UCSD-AML1 (cell line): ENCODE results near the gene INIP.

Source experiments
- DNase-seq: peaks from one replicate; lab custom pipeline; 2025; ENCODE audit not compliant: unreplicated experiment; lab: John Stamatoyannopoulos, UW

Gene INIP

GRCh38 chr9:112717661-112718331 lies at the start of gene INIP:
INIP (minus strand) TSS chr9:112718117; CDS start chr9:112716485, 1,632 bp downstream.
- DNase-seq, result peak; percentile 97

- DNase-seq, result no peak
Measured at GRCh38 chr9:112765281-112765680, 47.4 kb upstream of the INIP start.

DNA sequence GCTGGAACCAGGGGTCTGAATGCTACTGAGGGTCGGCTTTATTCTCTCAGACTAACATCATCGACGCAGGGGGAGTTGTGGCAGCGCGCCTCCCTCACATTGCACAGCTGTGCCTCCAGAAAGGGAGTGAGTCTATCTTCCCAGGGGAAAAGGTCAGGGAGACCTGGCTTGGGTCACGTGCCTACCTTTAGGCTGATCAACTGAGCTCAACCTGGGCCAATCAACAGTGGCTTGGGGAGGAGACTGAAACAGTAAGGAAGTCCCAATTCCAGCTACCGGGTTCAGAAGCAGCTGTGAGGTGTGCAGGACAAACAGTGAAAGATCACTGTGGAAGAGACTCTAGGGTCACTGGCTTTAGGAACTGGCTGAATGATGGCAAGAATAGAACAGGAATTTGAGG lies 46.9 kb upstream of the INIP start:
- no peak for DNase-seq

DNA sequence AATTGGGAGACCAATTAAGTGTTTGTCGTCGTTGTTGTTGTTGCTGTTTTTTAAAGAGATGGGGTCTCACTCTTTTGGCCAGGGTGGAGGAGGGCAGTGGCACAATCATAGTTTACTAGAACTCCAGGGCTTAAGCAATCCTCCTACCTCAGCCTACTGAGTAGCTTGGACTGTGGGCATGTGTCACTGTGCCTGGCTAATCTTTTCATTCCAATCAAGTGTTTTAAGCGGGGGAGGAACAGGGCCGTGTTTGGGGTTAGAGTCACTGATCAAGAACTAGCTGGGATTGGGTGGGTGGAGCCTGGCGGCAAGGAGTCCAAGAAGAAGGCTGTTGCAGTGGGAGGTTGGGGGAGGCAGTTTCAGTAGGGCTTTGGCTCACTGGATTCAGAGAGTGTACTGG lies 46.4 kb upstream of the INIP start:
- no peak for DNase-seq

DNA sequence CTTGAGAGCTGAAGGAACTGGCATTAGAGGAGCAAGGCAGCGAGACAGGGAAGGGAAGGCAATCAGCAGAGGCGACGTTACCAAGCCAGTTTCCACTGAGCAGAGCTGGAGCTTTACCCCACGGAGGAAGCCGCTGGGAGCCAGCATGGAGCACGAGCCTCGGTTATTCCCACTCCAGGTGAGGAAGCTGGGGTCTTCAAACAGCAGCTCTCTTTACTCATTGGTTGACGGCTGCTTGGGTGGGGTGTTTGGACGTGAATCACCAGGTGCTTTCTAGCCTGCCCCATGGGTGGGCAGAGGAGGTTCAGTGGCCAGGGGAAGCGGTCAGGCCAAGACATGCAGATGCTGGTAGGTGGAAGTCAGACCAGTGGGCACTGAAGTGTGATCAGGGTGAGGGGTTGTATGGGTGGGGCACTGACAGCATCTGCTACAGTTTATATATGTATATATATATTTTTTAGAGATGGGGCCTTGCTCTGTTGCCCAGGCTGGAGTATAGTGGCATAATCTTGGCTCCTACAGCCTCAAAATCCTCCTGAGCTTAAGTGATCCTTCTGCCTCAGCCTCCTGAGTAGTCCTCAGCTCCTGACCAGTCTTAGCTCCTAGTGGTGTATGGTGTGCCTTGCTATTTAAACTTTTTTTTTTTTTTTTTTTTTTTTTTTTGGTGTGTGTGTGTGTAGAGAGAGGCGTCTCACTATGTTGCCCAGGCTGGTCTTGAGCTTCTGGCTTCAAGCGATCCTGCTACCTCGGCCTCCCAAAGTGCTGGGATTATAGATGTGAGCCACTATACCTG lies 45.0 kb upstream of the INIP start:
- DNase-seq, result no peak

DNA sequence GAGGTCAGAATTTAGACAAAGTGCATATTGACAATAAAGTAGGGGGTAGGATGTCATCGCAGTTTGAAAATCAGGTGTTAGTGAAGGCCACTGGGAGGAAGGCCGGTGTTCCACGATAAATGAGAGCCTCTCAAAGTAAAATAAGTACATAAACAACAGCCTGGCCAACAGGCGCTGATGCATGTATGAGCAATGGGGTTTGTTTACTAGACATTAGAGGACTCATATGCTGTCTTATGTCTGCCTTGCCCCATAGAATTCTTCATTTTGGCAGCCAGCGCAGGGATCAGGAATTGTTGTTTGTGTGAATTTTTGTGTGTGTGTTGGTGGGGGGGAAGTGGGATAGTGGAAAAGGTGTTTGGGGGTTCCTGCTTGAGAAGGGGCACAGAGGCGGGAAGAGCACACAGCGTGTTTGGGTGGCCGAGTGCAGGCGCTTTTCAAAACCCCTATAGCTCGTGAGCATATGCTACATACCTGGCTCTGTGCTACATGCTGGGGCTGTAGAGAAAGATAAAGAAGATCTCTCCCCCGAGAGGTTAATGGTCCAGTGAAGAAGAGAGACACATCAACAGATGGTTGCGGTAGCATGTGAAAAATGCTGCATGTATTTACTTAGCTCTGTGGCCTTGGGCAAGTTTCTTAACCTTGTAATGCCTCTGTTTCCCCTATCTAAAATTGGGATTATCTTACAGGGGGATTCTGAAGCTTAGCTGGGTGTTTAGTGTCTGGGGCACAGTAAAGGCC lies 44.2 kb upstream of the INIP start:
- DNase-seq, result no peak

DNA sequence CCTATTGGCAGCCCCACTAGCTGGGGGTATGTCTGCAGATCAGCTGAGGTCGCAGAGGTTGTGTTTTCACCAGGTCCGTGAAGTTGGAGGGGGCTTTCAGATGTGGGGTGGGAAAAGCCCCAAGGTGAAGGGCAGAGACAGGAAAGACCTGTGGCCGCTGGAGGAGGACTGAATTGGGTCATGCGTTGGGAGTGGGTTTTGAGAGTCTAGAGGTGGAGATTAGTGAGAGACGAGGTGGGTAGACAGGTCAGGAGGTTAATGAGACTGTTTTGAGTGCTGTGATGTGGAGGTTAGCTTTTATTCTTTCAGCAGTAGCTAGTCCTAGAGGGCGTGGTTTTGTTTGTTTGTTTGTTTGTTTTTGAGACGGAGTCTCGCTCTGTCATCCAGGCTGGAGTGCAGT lies 42.9 kb upstream of the INIP start:
- no peak for DNase-seq

DNA sequence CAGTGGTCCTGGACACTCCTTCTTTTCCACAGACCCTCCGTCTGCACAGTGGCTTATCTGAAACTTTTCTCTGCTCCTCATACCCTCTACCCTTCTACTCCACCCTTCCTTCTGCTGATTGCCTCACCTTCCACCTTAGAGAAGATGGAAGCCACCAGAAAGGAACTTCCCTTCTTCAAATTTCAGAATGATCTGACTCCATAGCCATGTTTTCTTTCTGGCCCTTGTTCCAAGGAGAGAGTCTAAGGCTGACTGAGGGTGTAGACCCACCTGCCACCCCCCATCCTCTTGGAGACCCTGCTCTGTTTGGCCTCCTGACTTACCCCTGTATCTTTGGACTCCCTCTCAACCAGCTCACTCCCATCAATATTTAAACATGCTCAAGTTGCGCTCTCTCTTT lies 40.0 kb upstream of the INIP start:
- DNase-seq, result no peak

DNA sequence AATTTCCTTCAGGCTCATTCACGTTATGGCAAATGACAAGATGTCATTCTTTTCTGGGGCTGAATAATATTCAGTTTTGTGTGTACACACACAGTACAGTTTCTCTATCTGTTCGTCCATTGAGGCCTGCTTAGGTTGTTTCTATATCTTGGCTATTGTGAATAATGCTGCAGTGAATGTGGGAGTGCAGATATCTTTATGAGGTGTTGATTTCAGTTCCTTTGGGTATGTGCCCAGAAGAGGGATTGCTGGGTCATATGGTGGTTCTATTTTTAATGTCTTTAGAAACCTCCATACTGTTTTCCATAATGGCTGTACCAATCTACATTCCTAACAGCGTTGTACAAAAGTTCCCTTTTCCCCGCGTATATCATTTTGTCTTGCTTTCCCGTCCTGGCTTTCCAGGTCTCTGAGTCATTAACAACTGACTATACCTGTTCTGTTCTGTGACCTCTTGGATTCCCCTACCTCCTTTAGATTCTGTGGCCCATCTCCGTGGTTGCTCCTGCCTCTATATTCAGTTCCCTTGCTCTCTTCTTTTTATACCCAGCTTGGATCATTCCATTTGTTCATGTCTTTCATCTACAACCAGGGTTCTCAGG lies 39.5 kb upstream of the INIP start:
- no peak for DNase-seq

GRCh38 chr9:112755675-112756074 lies 37.8 kb upstream of the INIP start:
- DNase-seq, result no peak

DNA sequence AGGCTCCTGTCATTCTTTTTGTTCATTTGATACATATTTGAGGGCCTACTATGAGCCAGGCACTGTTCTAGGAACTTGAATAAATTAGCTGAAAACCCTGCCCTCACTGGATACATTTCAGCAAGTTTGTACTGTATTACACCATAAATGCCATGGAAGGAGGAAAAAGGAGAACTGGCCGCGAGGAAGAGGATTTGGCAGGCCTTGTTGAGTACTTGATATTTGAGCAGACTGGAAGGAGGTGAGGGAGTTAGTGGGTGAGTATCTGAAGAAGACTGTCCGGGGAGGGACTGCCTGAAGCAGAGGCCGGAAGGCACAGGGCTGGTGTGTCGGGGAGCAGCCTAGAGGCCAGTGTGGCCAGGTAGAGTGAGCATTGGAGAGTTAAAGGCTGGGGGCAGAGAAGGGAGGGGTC lies 37.1 kb upstream of the INIP start:
- DNase-seq, result no peak

DNA sequence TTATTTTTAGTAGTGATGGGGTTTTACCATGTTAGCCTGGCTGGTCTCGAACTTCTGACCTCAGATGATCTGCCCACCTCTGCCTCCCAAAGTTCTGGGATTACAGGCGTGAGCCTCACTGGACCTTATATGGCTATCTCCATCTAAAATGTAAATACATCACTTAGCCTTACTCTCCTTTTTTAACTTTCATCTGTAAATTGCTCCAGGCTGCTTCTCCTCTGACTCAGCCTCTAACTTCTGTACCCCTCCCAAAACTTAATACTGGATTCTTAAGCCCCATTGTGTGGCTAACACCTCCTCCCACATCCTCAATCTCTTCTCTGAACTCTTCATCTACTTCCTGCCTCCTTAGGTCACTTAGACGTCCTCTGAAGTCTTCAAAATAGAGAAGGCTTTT lies 36.7 kb upstream of the INIP start:
- DNase-seq, result no peak

- DNase-seq, result no peak
Measured at GRCh38 chr9:112753725-112754124, 35.8 kb upstream of the INIP start.

GRCh38 chr9:112752334-112753125 lies 34.6 kb upstream of the INIP start:
- DNase-seq, result no peak

DNA sequence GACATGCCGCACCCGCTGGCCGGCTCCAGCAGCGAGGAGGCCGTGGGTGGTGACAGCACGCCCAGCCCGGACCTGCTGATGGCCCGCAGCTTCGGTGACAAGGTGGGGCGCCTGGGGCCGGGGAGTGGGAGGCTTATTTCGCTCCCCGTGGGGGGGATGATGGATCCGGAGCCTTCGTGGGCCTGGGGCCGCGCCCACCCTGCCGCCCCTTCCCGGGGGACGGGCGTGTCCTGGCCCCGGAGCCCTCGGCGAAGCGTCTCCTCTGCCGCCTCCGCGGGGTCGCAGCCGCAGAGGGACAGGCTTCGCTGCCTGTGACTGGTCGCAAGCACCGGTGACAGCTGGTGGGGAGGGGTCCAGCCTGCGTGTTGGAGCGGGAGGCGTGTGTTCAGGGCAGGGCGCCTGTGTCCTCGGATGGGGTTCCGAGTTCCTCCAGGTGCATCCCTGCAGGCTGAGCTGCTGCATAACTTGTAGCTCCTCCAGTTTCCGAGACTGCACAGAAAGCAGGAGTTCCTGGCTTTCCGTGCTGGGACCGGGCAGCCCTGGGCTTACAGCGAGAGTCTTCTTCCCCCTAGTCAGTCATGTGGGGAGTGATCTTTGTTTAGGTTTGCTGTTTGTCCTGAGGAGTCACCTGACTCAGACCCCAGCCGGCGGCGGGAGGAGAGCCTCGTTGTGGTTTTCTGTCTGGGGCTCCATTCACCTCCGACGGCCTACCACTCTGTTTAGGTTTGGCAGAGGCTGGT lies 33.3 kb upstream of the INIP start:
- peak; percentile 43 for DNase-seq

DNA sequence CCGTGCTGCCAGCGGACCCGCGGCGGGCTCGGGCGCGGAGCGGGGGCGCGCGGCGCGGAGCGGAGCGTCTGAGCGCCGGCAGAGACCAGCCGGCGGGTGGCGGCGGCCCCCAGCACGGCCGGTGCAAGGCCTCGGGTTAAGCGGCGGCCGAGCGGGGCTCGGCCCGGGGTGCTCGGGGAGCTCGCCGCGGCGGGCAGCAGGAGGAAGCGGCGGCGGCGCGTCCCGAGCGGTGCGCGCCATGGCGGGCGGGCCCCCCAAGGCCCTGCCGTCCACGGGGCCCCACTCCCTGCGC lies 32.8 kb upstream of the INIP start:
- no peak for DNase-seq

DNA sequence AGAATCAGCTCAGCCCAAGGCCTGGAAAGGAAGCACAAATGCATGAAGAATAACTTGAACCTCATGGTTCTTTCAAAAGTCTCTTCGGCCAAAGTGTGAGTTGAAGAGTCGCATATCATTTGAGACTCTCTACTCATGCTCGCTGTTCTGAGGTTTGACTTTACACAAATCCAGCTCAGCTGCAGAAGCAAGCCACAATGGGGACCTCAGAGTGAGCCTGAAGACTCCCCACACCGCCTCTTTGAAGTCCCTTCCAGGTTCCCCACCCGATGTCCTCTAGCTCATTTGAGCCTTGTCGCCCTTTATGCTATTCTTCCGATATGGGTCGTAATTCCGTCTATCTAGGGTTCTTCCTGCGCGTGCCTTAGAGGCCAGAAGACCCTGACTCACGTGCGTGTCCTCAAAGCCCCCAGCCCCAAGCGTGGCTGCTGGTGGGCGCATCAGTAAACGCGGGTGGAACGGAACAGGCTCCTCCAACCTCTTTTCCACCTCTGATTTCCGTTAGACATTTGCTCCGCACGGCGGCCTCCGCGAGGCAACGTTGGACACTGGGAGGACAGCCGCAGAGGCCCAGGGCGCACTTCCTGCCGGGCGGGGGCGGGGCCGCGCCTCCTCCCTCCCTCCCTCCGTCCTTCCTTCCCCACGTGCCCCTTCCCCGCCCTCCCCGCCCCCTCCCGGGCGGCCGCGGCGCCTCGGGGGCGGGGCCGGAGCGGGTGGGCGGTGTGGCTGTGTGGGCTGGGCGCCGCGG lies 32.3 kb upstream of the INIP start, which contains the start of gene SNX30:
Gene SNX30 (plus strand): TSS at position 745 of the 748 bp plus-strand sequence. CDS start 242 bp downstream, outside the sequence.
- DNase-seq, result peak; percentile 94

GRCh38 chr9:112747094-112747493 lies 29.2 kb upstream of the INIP start:
- DNase-seq, result no peak

DNA sequence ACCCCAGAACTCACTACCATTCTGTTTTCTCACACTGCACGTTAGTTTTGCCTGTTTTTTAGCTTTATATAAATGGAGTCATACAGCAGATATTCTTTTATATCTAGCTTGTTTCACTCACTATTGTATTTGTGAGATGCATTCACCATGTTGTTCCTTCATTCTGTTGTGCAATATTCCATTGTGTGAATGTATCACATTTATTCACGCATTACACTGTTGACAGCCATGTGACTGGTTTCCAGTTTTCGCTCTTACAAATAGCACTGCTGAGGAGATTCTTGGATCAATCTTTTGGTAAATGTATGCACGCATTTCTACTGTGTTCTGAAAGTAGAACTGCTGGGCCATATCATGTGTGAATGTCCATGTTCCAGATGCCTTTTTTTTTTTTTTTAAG lies 26.3 kb upstream of the INIP start:
- DNase-seq, result no peak
